Activated naive CD4-positive, alpha-beta T cell treated with anti-CD3 and anti-CD28 coated beads, Interleukin-2, amount 50 U/mL, for 72 hours (primary cell): ENCODE results near the gene KCNJ2. TPM values are rescaled to one million over a fixed set of nuclear protein-coding genes. Genes with fewer than 3 reads are reported as not detected.

Experiments
- ATAC-seq, 2 donors: fragments of 150-1000 bp; cut with Tn5 transposase; 2 replicates each; pipeline ENCODE4 v1.10.0; 2021; ENCODE audit warnings: mild to moderate bottlenecking in 2 of 2, moderate library complexity in 2 of 2
- DNase-seq, 2 donors: peaks; one replicate each; pipeline ENCODE4 v3.0.0; 2021 to 2022; ENCODE audit warnings: low spot score in 2 of 2
- H3K27ac Mint-ChIP-seq, 2 donors: one replicate each; pipeline ENCODE4 v1.8.0; 2022; ENCODE audit warnings: mild to moderate bottlenecking in 2 of 2, mixed read lengths in 2 of 2
- H3K36me3 Mint-ChIP-seq, 2 donors: one replicate each; pipeline ENCODE4 v1.8.0; 2022; ENCODE audit warnings: mixed read lengths in 2 of 2
- H3K9me3 Mint-ChIP-seq, 2 donors: one replicate each; pipeline ENCODE4 v1.8.0; 2022; ENCODE audit warnings: mixed read lengths in 2 of 2
- total RNA-seq, 2 donors: library from RNA; stranded (reverse); gene quantifications; one replicate each; pipeline ENCODE4 v1.2.3, GENCODE V29; 2022

The KCNJ2 gene
- total RNA-seq, 2 donors from 2014 or later = 0.05 TPM; not detected in 1

GRCh38 chr17:70139449-70139993, 29.8 kb upstream of the KCNJ2 start:
- H3K27ac Mint-ChIP-seq = no peak overlapping the region
- no peak for ATAC-seq
- no peaks in the 10 kb centered on the region for H3K36me3 Mint-ChIP-seq
- no peak for DNase-seq
- H3K9me3 Mint-ChIP-seq = no peaks in the 10 kb centered on the region

DNA sequence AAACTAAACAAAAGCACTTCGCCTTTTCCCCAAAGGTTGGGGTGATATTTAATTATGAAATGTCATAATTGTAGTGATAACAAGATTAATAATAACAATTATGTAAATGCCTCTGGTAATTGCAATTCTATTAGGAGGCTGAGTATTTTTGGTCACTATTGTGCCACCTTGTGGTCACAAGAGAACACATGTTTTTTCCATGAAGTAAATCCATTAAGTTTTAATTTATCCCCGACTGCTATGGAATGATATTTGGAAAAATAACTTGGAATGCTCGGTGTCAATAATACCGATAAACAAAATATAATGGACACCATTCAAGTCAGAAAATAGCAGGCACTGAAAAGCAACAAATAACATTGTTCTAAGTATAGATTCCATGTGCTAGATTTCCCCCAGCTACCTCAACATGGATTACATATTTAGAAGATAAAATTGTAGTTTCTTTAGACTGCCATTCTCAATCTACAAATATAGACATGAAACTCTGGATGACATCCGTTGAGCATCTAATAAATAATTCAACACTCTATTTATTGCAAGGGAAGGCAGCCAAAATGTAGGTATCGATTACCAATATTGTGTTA, 25.0 kb upstream of the KCNJ2 start:
- Mint-ChIP-seq H3K36me3 (no peaks in the 10 kb centered on the region), H3K9me3 (no peaks in the 10 kb centered on the region), H3K27ac (no peak overlapping the region)
- ATAC-seq (no peak), DNase-seq (no peak)

- Mint-ChIP-seq H3K36me3 (no peaks in the 10 kb centered on the region), H3K27ac (no peak overlapping the region), H3K9me3 (no peaks in the 10 kb centered on the region)
- DNase-seq (no peak), ATAC-seq (no peak)
Observed at GRCh38 chr17:70153210-70153609, 16.1 kb upstream of the KCNJ2 start.

- ATAC-seq (no peak), DNase-seq (no peak)
- H3K27ac Mint-ChIP-seq = no peak overlapping the region
- no peaks in the 10 kb centered on the region for H3K36me3 Mint-ChIP-seq
- no peaks in the 10 kb centered on the region for H3K9me3 Mint-ChIP-seq
Observed at GRCh38 chr17:70157151-70157550, 12.2 kb upstream of the KCNJ2 start.

DNA sequence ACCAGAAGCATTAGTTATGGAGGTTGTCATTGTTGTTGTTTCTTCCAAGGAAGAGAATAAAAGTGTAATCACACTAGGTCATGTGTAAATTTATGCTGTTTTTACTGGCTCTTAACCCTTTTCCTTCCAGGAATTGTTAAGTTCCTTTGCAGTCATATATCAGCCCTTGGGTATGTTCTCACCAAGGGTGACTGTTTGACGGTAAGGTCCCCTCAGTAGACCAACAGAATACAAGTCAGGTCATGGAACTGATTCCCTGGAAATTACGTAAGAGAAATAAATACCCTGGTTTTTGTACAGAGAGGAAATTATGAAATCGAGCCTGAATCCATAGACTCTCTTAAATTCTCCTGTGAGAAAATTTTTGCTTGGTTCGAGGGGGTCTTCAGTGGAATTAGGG, 11.2 kb upstream of the KCNJ2 start:
- no peak overlapping the region for H3K27ac Mint-ChIP-seq
- DNase-seq (no peak), ATAC-seq (no peak)
- no peaks in the 10 kb centered on the region for H3K36me3 Mint-ChIP-seq
- H3K9me3 Mint-ChIP-seq = no peaks in the 10 kb centered on the region

DNA sequence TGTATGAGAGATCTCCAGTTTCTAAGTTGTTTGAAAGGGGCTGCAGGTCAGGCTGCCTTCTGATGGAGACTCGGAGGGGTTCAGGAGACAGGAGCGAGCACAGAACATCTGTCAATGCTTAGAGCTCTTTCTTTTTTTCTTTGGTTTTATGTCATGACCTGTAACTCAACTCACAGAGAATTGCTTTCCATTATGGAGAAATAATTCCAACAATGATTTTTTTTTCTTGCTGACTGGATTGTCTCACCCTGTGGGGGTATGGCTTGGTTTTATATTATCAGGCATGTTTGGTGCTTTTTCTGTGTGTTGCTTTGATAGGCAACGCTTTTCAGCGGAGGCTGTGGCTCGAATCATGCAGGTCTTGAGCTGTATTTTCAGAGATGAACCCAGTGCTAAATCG, 10.7 kb upstream of the KCNJ2 start:
- H3K9me3 Mint-ChIP-seq = no peaks in the 10 kb centered on the region
- DNase-seq (no peak), ATAC-seq (no peak)
- no peak overlapping the region for H3K27ac Mint-ChIP-seq
- H3K36me3 Mint-ChIP-seq = no peaks in the 10 kb centered on the region

- DNase-seq (no peak), ATAC-seq (no peak)
- Mint-ChIP-seq H3K36me3 (no peaks in the 10 kb centered on the region), H3K27ac (no peak overlapping the region), H3K9me3 (no peaks in the 10 kb centered on the region)
Observed at GRCh38 chr17:70159980-70160379, 9.4 kb upstream of the KCNJ2 start.

GRCh38 chr17:70161519-70161918, 7.8 kb upstream of the KCNJ2 start:
- ATAC-seq = no peak
- no peak overlapping the region for H3K27ac Mint-ChIP-seq

GRCh38 chr17:70165383-70165782, 3.9 kb upstream of the KCNJ2 start:
- peaks cover 5 to 17% of the 10 kb centered on the region in 2 donors for H3K36me3 Mint-ChIP-seq
- H3K9me3 Mint-ChIP-seq = no peaks in the 10 kb centered on the region
- DNase-seq (no peak), ATAC-seq (no peak)
- no peak overlapping the region for H3K27ac Mint-ChIP-seq

More at GRCh38 chr17:70161519-70161918, 7.8 kb upstream of the KCNJ2 start:
- Mint-ChIP-seq H3K9me3 (no peaks in the 10 kb centered on the region), H3K36me3 (no peaks in the 10 kb centered on the region)
- no peak for DNase-seq

DNA sequence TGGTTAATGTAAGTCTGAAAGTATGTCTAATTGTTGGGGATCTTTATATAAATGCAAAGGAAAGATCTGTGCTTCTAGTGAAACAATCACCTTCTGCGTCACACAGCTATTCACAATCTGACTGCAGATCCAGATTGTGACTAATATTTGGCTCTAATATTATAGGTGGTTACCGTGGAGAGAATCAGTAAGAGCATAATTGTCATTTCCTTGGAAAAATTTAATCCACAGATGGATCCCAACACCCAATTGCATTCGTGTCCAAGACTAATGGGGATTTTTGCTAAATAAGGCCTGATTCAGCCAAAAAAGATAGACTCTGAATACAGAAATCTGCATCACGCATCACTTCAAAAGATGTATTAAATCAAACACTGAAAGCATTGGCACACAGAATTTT, 2.7 kb upstream of the KCNJ2 start:
- Mint-ChIP-seq H3K27ac (no peak overlapping the region), H3K36me3 (peaks cover 5 to 17% of the 10 kb centered on the region in 2 donors), H3K9me3 (no peaks in the 10 kb centered on the region)

GRCh38 chr17:70168044-70168976, 1.0 kb upstream of the KCNJ2 start:
- ATAC-seq (peak in 1 of 2 donors; percentile 33), DNase-seq (peak; percentile 7 to 55)
- Mint-ChIP-seq H3K36me3 (peaks cover 5 to 17% of the 10 kb centered on the region in 2 donors), H3K9me3 (no peaks in the 10 kb centered on the region), H3K27ac (no peak overlapping the region)

More for the DNA sequence above, 2.7 kb upstream of the KCNJ2 start:
- ATAC-seq (no peak), DNase-seq (no peak)

- Mint-ChIP-seq H3K9me3 (no peaks in the 10 kb centered on the region), H3K27ac (no peak overlapping the region), H3K36me3 (peaks cover 5 to 17% of the 10 kb centered on the region in 2 donors)
- ATAC-seq (peak in 1 of 2 donors; percentile 30), DNase-seq (no peak)
Observed at GRCh38 chr17:70169709-70170597, 621 bp downstream of the KCNJ2 start.

DNA sequence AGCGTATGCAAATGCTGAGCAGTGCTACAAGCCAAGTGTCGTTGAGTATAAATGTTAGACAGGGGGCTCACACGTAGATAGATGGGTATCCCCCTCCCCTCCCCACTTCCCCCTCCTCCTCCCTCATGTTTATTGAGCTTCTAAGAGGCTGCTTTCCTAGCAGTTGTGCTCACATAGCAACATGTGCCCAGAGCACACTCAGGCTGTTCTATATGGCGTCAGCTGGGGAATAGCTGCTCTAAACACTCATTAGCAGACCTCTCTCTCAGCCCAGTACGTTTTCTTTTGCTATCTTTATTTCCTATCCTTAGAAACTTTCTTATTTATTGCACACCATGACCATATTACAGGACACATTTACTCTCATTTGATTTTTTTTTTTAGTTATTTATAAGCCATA, 1.8 kb downstream of the KCNJ2 start:
- H3K9me3 Mint-ChIP-seq = peaks cover 0 to 6% of the 10 kb centered on the region in 2 donors
- DNase-seq = no peak
- H3K36me3 Mint-ChIP-seq = peaks cover 5 to 25% of the 10 kb centered on the region in 2 donors
- H3K27ac Mint-ChIP-seq = no peak overlapping the region
- ATAC-seq = no peak

DNA sequence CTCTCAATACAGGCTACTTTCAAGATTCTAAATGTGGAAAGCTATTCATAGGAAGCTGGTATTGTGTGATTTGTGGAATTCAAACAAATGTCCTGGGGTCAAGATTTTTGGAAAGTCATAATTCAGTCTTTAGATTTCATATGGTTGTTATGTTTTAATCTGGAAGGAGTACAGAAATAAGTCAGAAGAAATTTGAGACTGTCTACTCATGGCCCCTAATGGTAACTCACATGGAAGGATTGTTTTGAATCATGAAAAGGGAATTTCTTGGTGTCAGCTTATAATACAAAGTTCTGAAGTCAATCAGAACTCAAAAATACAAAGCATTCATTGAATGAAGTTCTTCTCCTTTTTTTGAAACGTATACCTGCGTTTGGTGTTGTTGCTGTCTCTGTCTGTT, 3.1 kb downstream of the KCNJ2 start:
- peaks cover 0 to 6% of the 10 kb centered on the region in 2 donors for H3K9me3 Mint-ChIP-seq
- no peak for ATAC-seq
- no peak overlapping the region for H3K27ac Mint-ChIP-seq

GRCh38 chr17:70172923-70173322, 3.6 kb downstream of the KCNJ2 start:
- no peak for DNase-seq
- Mint-ChIP-seq H3K27ac (no peak overlapping the region), H3K9me3 (peaks cover 0 to 6% of the 10 kb centered on the region in 2 donors), H3K36me3 (peaks cover 5 to 23% of the 10 kb centered on the region in 2 donors)
- no peak for ATAC-seq

More for the DNA sequence above, 3.1 kb downstream of the KCNJ2 start:
- peaks cover 5 to 25% of the 10 kb centered on the region in 2 donors for H3K36me3 Mint-ChIP-seq
- no peak for DNase-seq

GRCh38 chr17:70173681-70174080, 4.3 kb downstream of the KCNJ2 start:
- DNase-seq = no peak
- H3K9me3 Mint-ChIP-seq = peaks cover 0 to 6% of the 10 kb centered on the region in 2 donors

More at GRCh38 chr17:70173681-70174080, 4.3 kb downstream of the KCNJ2 start:
- Mint-ChIP-seq H3K36me3 (peaks cover 5 to 16% of the 10 kb centered on the region in 2 donors), H3K27ac (no peak overlapping the region)
- no peak for ATAC-seq
